Right cardiac atrium (tissue), 5 donors: ENCODE measurements around the gene TMPRSS9. TPM values are rescaled to one million over a fixed set of nuclear protein-coding genes. Genes with fewer than 3 reads are reported as not detected.
"Not testable (repeated sequence)": the region's sequence is repeated elsewhere in the genome, so short reads cannot be mapped to it uniquely, and the experiment has no call there.

ENCODE experiments used
- ATAC-seq, 2 donors: fragments of 200-7000 bp; cut with Tn5 transposase; one replicate each; pipeline versions ENCODE4 v1.8.0 to v1.9.1; 2020; ENCODE audit warnings: moderate library complexity in 2 of 2, mild to moderate bottlenecking in 1 of 2
- DNase-seq, 3 donors: peaks; one replicate each; pipeline ENCODE4 v3.0.0-alpha.2; 2020
- H3K27ac ChIP-seq: one replicate; pipeline ENCODE4 v1.5.1; 2013; ENCODE audit warnings: mild to moderate bottlenecking, low read length, control low read depth, moderate library complexity
- H3K27me3 ChIP-seq: one replicate; pipeline ENCODE4 v1.6.1; 2013; ENCODE audit not compliant: control insufficient read depth, insufficient read depth
- H3K4me1 ChIP-seq: one replicate; pipeline ENCODE4 v1.6.1; 2013; ENCODE audit warnings: low read length; ENCODE audit not compliant: control insufficient read depth, insufficient read depth
- H3K4me3 ChIP-seq: one replicate; pipeline ENCODE4 v1.5.1; 2013; ENCODE audit warnings: low read length, control low read depth
- H3K9me3 ChIP-seq: one replicate; pipeline ENCODE4 v1.6.1; 2013; ENCODE audit warnings: low read length; ENCODE audit not compliant: control insufficient read depth
- WGBS: extraction: QIAGEN DNeasy Blood & Tissue Kit; methylation state at CpG from one replicate; pipeline ENCODE4 v1.1.7; 2013; 5-methylcytosine and 5-hydroxymethylcytosine counted together
- intact Hi-C, 4 donors: fragments of 100-400 bp; cut with DNase I; formaldehyde crosslinking; loops; one replicate each; pipeline versions ENCODE4 v1.11.0 to v1.14.0; 2022 to 2023
- polyA plus RNA-seq: library from polyadenylated mRNA; stranded (reverse); fragments of 200-250 nt; gene quantifications from one replicate; pipeline ENCODE4 v1.2.3, GENCODE V29; 2013
- total RNA-seq, 4 donors: library from RNA; stranded (reverse); fragmentation: NEBNext Ultra II Directional; extraction: Animal tissue kit (Norgen Biotek cat#: 25700); gene quantifications; one replicate each; pipeline ENCODE4 v1.2.1, GENCODE V29; 2021
- donor health status: healthy with polysubstance abuse.
- donor health status: DM: no; HTN: yes; CAD: no.
- donor health status: DM: no; HTN: no; CAD: no.
- donor health status: DM: no; HTN: yes; CAD: no; lungs with severe emphysema.
- donor health status: DM: yes; HTN: yes; CAD: no.

The TMPRSS9 gene
- total and polyA plus RNA-seq, 5 donors, result 0.09 to 0.12 TPM; not detected in 3

GRCh38 chr19:2343289-2343982 is 16.6 kb upstream of the TMPRSS9 start:
- 96% methylated on average over 31 of the region's 31 CpGs for WGBS
- no peak overlapping the region for H3K27ac ChIP-seq
- intact Hi-C loops, result no loop called here
- no peaks in the 10 kb centered on the region for H3K27me3 ChIP-seq
- H3K9me3 ChIP-seq, result no peaks in the 10 kb centered on the region
- ATAC-seq, result no peak
- no peak overlapping the region for H3K4me3 ChIP-seq
- peak in 1 of 3 donors; percentile 41 for DNase-seq
- H3K4me1 ChIP-seq, result no peaks in the 10 kb centered on the region

GRCh38 chr19:2344381-2344870 is 15.6 kb upstream of the TMPRSS9 start:
- Histone ChIP-seq H3K9me3 (no peaks in the 10 kb centered on the region), H3K27me3 (no peaks in the 10 kb centered on the region), H3K27ac (no peak overlapping the region), H3K4me1 (no peaks in the 10 kb centered on the region), H3K4me3 (no peak overlapping the region)
- peak in 2 of 3 donors; percentile 30 to 48 for DNase-seq
- WGBS, result 93% methylated on average over 24 of the region's 24 CpGs
- intact Hi-C loops, result no loop called here
- ATAC-seq, result peak in 1 of 2 donors; percentile 10

GRCh38 chr19:2345076-2345475 is 15.0 kb upstream of the TMPRSS9 start:
- no peak overlapping the region for H3K27ac ChIP-seq
- 98% methylated on average over 17 of the region's 17 CpGs for whole genome bisulfite sequencing
- peak; percentile 7 to 13 for ATAC-seq
- no peaks in the 10 kb centered on the region for H3K4me1 ChIP-seq
- no peak overlapping the region for H3K4me3 ChIP-seq
- peak in 2 of 3 donors; percentile 18 to 44 for DNase-seq
- no peaks in the 10 kb centered on the region for H3K27me3 ChIP-seq
- H3K9me3 ChIP-seq, result no peaks in the 10 kb centered on the region
- intact Hi-C loops, result no loop called here

GRCh38 chr19:2345794-2346663 is 14.0 kb upstream of the TMPRSS9 start:
- peak; percentile 61 to 71 for ATAC-seq
- no peaks in the 10 kb centered on the region for H3K4me1 ChIP-seq
- H3K27ac ChIP-seq, result no peak overlapping the region
- H3K27me3 ChIP-seq, result no peaks in the 10 kb centered on the region
- 63% methylated on average over 25 of the region's 25 CpGs for WGBS
- peak; percentile 58 to 85 (median 78) for DNase-seq
- no peak overlapping the region for H3K4me3 ChIP-seq
- H3K9me3 ChIP-seq, result no peaks in the 10 kb centered on the region
- intact Hi-C loops, result no loop called here

DNA sequence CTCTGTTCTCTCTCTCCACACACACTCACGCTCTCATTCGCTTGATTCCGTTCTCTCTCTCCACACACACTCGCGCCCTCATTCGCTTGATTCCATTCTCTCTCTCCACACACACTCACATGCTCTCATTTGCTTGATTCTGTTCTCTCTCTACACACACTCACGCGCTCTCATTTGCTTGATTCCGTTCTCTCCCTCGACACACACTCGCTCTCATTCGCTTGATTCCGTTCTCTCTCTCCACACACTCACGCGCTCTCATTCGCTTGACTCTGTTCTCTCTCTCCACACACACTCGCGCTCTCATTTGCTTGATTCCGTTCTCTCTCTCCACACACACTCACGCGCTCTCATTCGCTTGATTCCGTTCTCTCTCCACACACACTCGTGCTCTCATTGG is 10.2 kb upstream of the TMPRSS9 start:
- intact Hi-C loops, H3K4me1 ChIP-seq, ATAC-seq, DNase-seq, H3K27ac ChIP-seq, H3K4me3 ChIP-seq, H3K27me3 ChIP-seq, H3K9me3 ChIP-seq: not testable (repeated sequence)
- WGBS, result 93% methylated on average over 24 of the region's 24 CpGs

- intact Hi-C loops, result no loop called here
- Histone ChIP-seq H3K4me3 (no peak overlapping the region), H3K27ac (no peak overlapping the region), H3K27me3 (no peaks in the 10 kb centered on the region), H3K9me3 (no peaks in the 10 kb centered on the region), H3K4me1 (no peaks in the 10 kb centered on the region)
- DNase-seq (no peak), ATAC-seq (no peak)
- WGBS, result 91% methylated on average over 16 of the region's 16 CpGs
These were observed 9.4 kb upstream of the TMPRSS9 start for GRCh38 chr19:2350656-2351055.

- peak; percentile 7 to 26 for ATAC-seq
These were observed 8.5 kb upstream of the TMPRSS9 start for GRCh38 chr19:2351591-2351990.

GRCh38 chr19:2352121-2352520 is 7.9 kb upstream of the TMPRSS9 start:
- intact Hi-C loops, result no loop called here
- H3K27ac ChIP-seq, result no peak overlapping the region
- ATAC-seq (peak in 1 of 2 donors; percentile 7), DNase-seq (peak in 1 of 3 donors; percentile 36)
- H3K4me3 ChIP-seq, result no peak overlapping the region
- no peaks in the 10 kb centered on the region for H3K4me1 ChIP-seq
- no peaks in the 10 kb centered on the region for H3K27me3 ChIP-seq
- no peaks in the 10 kb centered on the region for H3K9me3 ChIP-seq
- WGBS, result 92% methylated on average over 24 of the region's 24 CpGs

More at GRCh38 chr19:2351591-2351990, 8.5 kb upstream of the TMPRSS9 start:
- Histone ChIP-seq H3K27ac (no peak overlapping the region), H3K27me3 (no peaks in the 10 kb centered on the region), H3K4me3 (no peak overlapping the region), H3K9me3 (no peaks in the 10 kb centered on the region), H3K4me1 (no peaks in the 10 kb centered on the region)
- intact Hi-C loops, result no loop called here
- whole genome bisulfite sequencing, result 96% methylated on average over 28 of the region's 28 CpGs
- peak in 1 of 3 donors; percentile 35 for DNase-seq

DNA sequence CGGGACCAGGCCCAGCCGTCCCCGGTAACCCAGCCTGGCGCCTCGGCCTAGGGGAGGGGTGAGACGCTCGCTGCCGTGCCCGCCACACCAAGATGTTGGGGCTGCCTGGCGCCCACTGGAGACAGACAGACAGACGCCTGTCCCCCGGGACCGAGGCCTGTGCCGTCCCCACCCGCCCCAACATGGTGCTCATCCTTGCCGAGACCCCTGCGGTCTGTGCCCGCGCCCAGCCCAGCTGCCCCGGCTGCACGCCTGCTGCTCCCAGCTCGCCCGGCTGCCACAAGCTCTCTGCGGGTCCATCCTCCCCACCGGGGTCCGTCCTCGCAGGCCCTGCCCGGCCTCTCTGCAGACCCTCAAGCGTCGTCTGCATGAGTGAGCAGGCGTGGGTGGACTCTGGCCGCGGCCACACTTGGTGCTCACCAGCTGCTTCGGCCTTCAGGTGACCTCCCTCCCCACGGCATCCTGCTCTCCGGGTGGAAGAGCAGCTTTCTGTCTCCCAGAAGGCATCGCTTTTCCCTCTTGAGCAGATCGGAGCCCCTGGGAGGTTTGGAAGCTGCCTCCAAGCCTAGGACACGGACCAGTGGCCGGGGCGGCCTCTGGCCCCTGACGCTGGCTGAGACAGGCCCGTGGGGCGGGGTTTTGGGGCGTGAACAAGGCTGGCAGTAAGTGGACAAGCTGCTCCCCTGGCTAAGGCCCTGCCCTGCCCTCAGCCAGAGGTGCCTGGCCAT is 6.7 kb upstream of the TMPRSS9 start:
- no peaks in the 10 kb centered on the region for H3K4me1 ChIP-seq
- ATAC-seq, result no peak
- DNase-seq, result peak in 1 of 3 donors; percentile 48
- H3K27ac ChIP-seq, result no peak overlapping the region
- intact Hi-C loops, result no loop called here
- H3K27me3 ChIP-seq, result no peaks in the 10 kb centered on the region
- 90% methylated on average over 45 of the region's 45 CpGs for WGBS
- no peaks in the 10 kb centered on the region for H3K9me3 ChIP-seq
- no peak overlapping the region for H3K4me3 ChIP-seq

DNA sequence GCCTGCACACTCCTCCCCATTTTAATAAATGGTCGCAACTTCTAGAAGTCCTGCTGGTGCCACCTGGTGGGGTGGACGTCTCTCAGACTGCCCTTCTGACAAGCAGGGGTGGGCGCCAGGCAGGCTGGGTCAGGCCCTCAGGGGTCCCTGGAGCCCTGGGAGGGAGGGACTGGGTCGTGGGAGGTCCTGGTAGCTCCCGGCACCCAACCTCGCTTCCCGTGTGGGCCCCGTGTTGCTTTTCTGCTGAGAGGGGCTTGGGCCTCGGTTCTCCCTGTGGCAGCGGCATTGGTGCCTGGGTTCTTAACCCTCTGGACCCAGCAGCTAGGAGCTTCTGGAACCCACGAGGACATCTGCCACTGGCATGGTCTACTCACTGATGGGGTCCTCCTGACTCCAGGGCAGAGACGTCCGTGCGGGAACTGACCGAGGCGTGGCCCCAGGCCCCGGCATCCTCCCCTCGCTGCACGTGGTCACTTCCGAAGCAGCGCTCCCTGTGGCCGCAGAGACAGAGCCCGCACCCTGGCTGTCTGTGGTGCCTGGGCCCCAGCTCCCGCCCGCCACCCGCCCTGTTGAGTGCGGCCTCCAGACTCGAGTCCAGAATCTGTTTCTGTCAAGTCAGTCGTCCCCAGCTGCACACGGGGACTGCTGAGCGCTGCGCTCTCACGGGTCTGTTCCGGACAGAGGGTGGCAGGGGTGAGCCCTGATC is 6.0 kb upstream of the TMPRSS9 start:
- intact Hi-C loops, result no loop called here
- H3K9me3 ChIP-seq, result no peaks in the 10 kb centered on the region
- no peak overlapping the region for H3K4me3 ChIP-seq
- ATAC-seq, result no peak
- H3K27ac ChIP-seq, result no peak overlapping the region
- 87% methylated on average over 34 of the region's 34 CpGs for WGBS
- H3K4me1 ChIP-seq, result no peaks in the 10 kb centered on the region
- H3K27me3 ChIP-seq, result no peaks in the 10 kb centered on the region
- peak in 1 of 3 donors; percentile 34 for DNase-seq
